ENCODE data around the gene CDH23. TPM values are rescaled to one million over a fixed set of nuclear protein-coding genes. Genes with fewer than 3 reads are reported as not detected.

The CDH23 gene
- total and polyA plus RNA-seq, 10 of the 15 experiments (the other 5 are each of a cell fraction or from before 2014, with no cell fraction given), result 0.09 to 0.40 (median 0.15) TPM; not detected in 1

- POLR2A ChIA-PET, result interaction anchor here (1.0 to 1.5 kb wide), 2 partner anchors 23 to 149 kb away, joined by 4 read pairs; no protein-coding TSS in a partner anchor
Measured at GRCh38 chr10:71812016-71812912, 415.5 kb downstream of the CDH23 start.

More at GRCh38 chr10:71812016-71812912, 415.5 kb downstream of the CDH23 start:
- no peak for DNase-seq (ENCODE audit: low read depth, low spot score)
- Histone ChIP-seq H2AFZ (ENCODE audit: control insufficient read depth, low read depth, low read length) (no peak overlapping the region), H3K27me3 (replicated peaks in 1 of 2; ENCODE audit: control insufficient read depth in 2 of 2, insufficient read depth in 2 of 2, low read length in 1 of 2) (no peaks in the 10 kb centered on the region), H3K27ac (ENCODE audit: control insufficient read depth, insufficient read depth) (no peak overlapping the region), H3K9me3 (replicated peaks; ENCODE audit: control insufficient read depth, insufficient read depth, low read length) (no peaks in the 10 kb centered on the region), H3K4me3 (no peak overlapping the region), H3K4me1 (ENCODE audit: control insufficient read depth, insufficient read depth, low read length) (peaks cover 3% of the 10 kb centered on the region; the same call in 1 of the 2 replicates), H3K79me2 (ENCODE audit: control insufficient read depth, insufficient read depth, low read length) (no peaks in the 10 kb centered on the region), H4K20me1 (ENCODE audit: control insufficient read depth, insufficient read depth) (no peaks in the 10 kb centered on the region), H3K9ac (ENCODE audit: control insufficient read depth, insufficient read depth, low read length) (no peak overlapping the region), H3K36me3 (ENCODE audit: control insufficient read depth in 2 of 2, insufficient read depth in 2 of 2, low read length in 1 of 2) (peaks cover 0 to 12% of the 10 kb centered on the region in 2 experiments; a peak in 3 of 4 replicates), H3K4me2 (ENCODE audit: control insufficient read depth, insufficient read depth) (no peak overlapping the region)
- ATAC-seq, result peak; percentile 99
- ChIA-PET RAD21 (ENCODE audit: unreplicated experiment) (interaction anchor here (0.6 to 2.4 kb wide), 16 partner anchors 17 to 493 kb away, joined by 3 to 18 read pairs (median 4); partner anchors contain the start of genes SLC29A3 and VSIR), SMC1A (ENCODE audit: uncharacterized antibody, unreplicated experiment) (interaction anchor here (1.0 to 2.2 kb wide), 6 partner anchors 32 to 492 kb away, joined by 4 to 7 read pairs (median 4); partner anchors contain the start of gene VSIR), CTCF (interaction anchor here (0.6 to 8.9 kb wide), 16 partner anchors 14 to 499 kb away, joined by 3 to 46 read pairs (median 4); partner anchors contain the start of gene VSIR)
- no TSS peak for BruUV-seq (replicated peaks)
- no peak for FAIRE-seq
- TF ChIP-seq SPI1 (IDR thresholded peaks at IDR 0.05; ENCODE audit: borderline replicate concordance, insufficient read depth, low read depth, low read length) (no peak), MYC (IDR thresholded peaks at IDR 0.05; ENCODE audit: insufficient read depth, insufficient read length, insufficient replicate concordance, low read length, severe bottlenecking) (peak; percentile 49), POLR2A (IDR thresholded peaks at IDR 0.05; ENCODE audit: low read depth, low read length) (peak; percentile 32; the same call in 1 of the 2 replicates), CTCF (IDR thresholded peaks at IDR 0.05 in 2 of 3, conservative IDR thresholded peaks at IDR 0.05 in 1 of 3; ENCODE audit: control insufficient read depth in 2 of 3, extremely low read depth in 1 of 3, insufficient read depth in 1 of 3, low read depth in 3 of 3, low read length in 3 of 3) (peak; percentile 81 to 89 (median 82)), RAD51 (IDR thresholded peaks at IDR 0.05) (peak; percentile 52; the same call in 1 of the 2 replicates), USF2 (IDR thresholded peaks at IDR 0.05; ENCODE audit: borderline replicate concordance, low read depth, low read length) (peak; percentile 15; the same call in 1 of the 2 replicates), ZSCAN29 (IDR thresholded peaks at IDR 0.05) (no peak), NFXL1 (IDR thresholded peaks at IDR 0.05; ENCODE audit: borderline replicate concordance) (no peak), TCF12 (IDR thresholded peaks at IDR 0.05; ENCODE audit: low read depth, low read length) (0 out of 2 replicates have a peak, but pooled peaks have one; percentile 17), POU2F2 (IDR thresholded peaks at IDR 0.05; ENCODE audit: borderline replicate concordance, low read depth, low read length) (0 out of 3 replicates have a peak, but pooled peaks have one; percentile 14), YY1 (IDR thresholded peaks at IDR 0.05; ENCODE audit: low read depth, low read length) (peak; percentile 53; the same call in 1 of the 2 replicates), RAD21 (IDR thresholded peaks at IDR 0.05; ENCODE audit: insufficient read depth, low read depth, low read length) (peak; percentile 84), SMC3 (IDR thresholded peaks at IDR 0.05; ENCODE audit: borderline replicate concordance, low read length) (peak; percentile 91), USF1 (IDR thresholded peaks at IDR 0.05; ENCODE audit: borderline replicate concordance, extremely low read length, insufficient read depth, low read depth, low read length) (peak; percentile 79), ZNF274 (IDR thresholded peaks at IDR 0.05; ENCODE audit: insufficient read depth, insufficient read length) (no peak), MAX (IDR thresholded peaks at IDR 0.05; ENCODE audit: low read depth, low read length) (peak; percentile 73; the same call in 1 of the 2 replicates)
- in situ Hi-C loops (cut with MboI), result loop anchor here (5.0 kb wide), 1 partner anchor 500 kb away; no protein-coding TSS in a partner anchor
- intact Hi-C loops (cut with micrococcal nuclease; ENCODE audit: unreplicated experiment), result loop anchor here (1.0 to 5.0 kb wide), 3 partner anchors 86 to 493 kb away; partner anchors contain the start of gene SLC29A3
- WGBS (ENCODE audit: insufficient coverage, insufficient replicate concordance, low lambda C conversion rate, missing lambda C conversion rate), result 60% methylated on average over 22 of the region's 22 CpGs

Measured in GM12878 (cell line).